Fibroblast of lung (primary cell): ENCODE data around the gene RFX8.

Source experiments
- CTCF ChIP-seq, 2 donors: IDR thresholded peaks in 1 of 2; conservative IDR thresholded peaks in 1 of 2; 1 replicate in 1 of 2; 2 replicates in 1 of 2; pipeline ENCODE4 v1.5.1; 2011 to 2012; ENCODE audit warnings: low read length in 2 of 2, control low read depth in 1 of 2, inconsistent platforms in 1 of 2, low read depth in 1 of 2, mild to moderate bottlenecking in 1 of 2
- EZH2 ChIP-seq: IDR thresholded peaks from 2 replicates; pipeline ENCODE4 v1.5.1; 2012; ENCODE audit warnings: low read length, control low read depth, mild to moderate bottlenecking; ENCODE audit errors: missing control alignments

GRCh38 chr2:101431486-101431885 lies 43.4 kb downstream of the RFX8 start:
- TF ChIP-seq CTCF (conservative IDR thresholded peaks at IDR 0.05 in 1 of 2, IDR thresholded peaks at IDR 0.05 in 1 of 2; ENCODE audit: low read depth in 1 of 2, low read length in 2 of 2) (no peak), EZH2 (no peak)
